Fibroblast of skin of left quadriceps (primary cell): ENCODE results near the gene RNF212B.

Experiments
- DNase-seq, 2 experiments: peaks; one replicate each; pipeline ENCODE4 v3.0.0-alpha.2; 2013; ENCODE audit warnings: low read depth in 2 of 2

The RNF212B gene

GRCh38 chr14:23320584-23321571, 83.1 kb downstream of the RNF212B start, which contains the start of gene PABPN1:
Gene PABPN1 (plus strand): TSS chr14:23321457. CDS start chr14:23321470, 13 bp downstream.
- peak; percentile 100 for DNase-seq

- no peak for DNase-seq
Measured at GRCh38 chr14:23321572-23322547, 84.1 kb downstream of the RNF212B start.
